ENCODE results near the gene ABCF1. TPM values are rescaled to one million over a fixed set of nuclear protein-coding genes. Genes with fewer than 3 reads are reported as not detected.
A peak's percentile ranks its signal among the peaks of the same experiment; 100 is the strongest.

Gene ABCF1
- total RNA-seq, 1 experiment from 2014 or later = 63.9 TPM

GRCh38 chr6:30614044-30614842, 43.0 kb downstream of the ABCF1 start:
- Mint-ChIP-seq H3K36me3 (ENCODE audit: insufficient read depth, unreplicated experiment) (peaks cover 75% of the 10 kb centered on the region), H3K4me1 (ENCODE audit: insufficient read depth, unreplicated experiment) (peaks cover 38% of the 10 kb centered on the region)

GRCh38 chr6:30614843-30615218, 43.6 kb downstream of the ABCF1 start:
- Mint-ChIP-seq H3K4me3 (ENCODE audit: unreplicated experiment) (peak overlapping the region; percentile 83), H3K9me3 (ENCODE audit: unreplicated experiment) (no peaks in the 10 kb centered on the region), H3K4me1 (ENCODE audit: insufficient read depth, unreplicated experiment) (peaks cover 33% of the 10 kb centered on the region), H3K27me3 (ENCODE audit: insufficient read depth, unreplicated experiment) (no peaks in the 10 kb centered on the region), H3K36me3 (ENCODE audit: insufficient read depth, unreplicated experiment) (peaks cover 75% of the 10 kb centered on the region), H3K27ac (ENCODE audit: low read depth, unreplicated experiment) (peak overlapping the region; percentile 99)
- peak; percentile 98 for DNase-seq (ENCODE audit: unreplicated experiment)
- POLR2A ChIA-PET = interaction anchor here (0.7 to 4.8 kb wide), 34 partner anchors 10 to 1050 kb away, joined by 3 to 107 read pairs (median 5); partner anchors contain the start of genes ABCF1, ATAT1, C6orf136 and DHX16
- BruUV-seq (replicated peaks) = no TSS peak
- intact Hi-C loops (cut with micrococcal nuclease) = no loop called here
- CTCF ChIA-PET = interaction anchor here (0.7 to 2.1 kb wide), 4 partner anchors 17 to 116 kb away, joined by 3 to 7 read pairs (median 5); no protein-coding TSS in a partner anchor
- TF ChIP-seq CTCF (IDR thresholded peaks at IDR 0.05; ENCODE audit: unreplicated experiment) = no peak

More at GRCh38 chr6:30614044-30614842, 43.0 kb downstream of the ABCF1 start:
- BruUV-seq (replicated peaks) = no TSS peak
- DNase-seq (ENCODE audit: unreplicated experiment) = no peak
- H3K27ac Mint-ChIP-seq (ENCODE audit: low read depth, unreplicated experiment) = peak overlapping the region; percentile 99
- peak overlapping the region; percentile 83 for H3K4me3 Mint-ChIP-seq (ENCODE audit: unreplicated experiment)
- H3K9me3 Mint-ChIP-seq (ENCODE audit: unreplicated experiment) = no peaks in the 10 kb centered on the region
- H3K27me3 Mint-ChIP-seq (ENCODE audit: insufficient read depth, unreplicated experiment) = no peaks in the 10 kb centered on the region
- ChIA-PET POLR2A (interaction anchor here (0.7 to 4.8 kb wide), 33 partner anchors 9 to 789 kb away, joined by 3 to 107 read pairs (median 6); partner anchors contain the start of genes ABCF1, ATAT1, C6orf136 and DHX16), CTCF (interaction anchor here (0.7 to 2.1 kb wide), 5 partner anchors 16 to 117 kb away, joined by 3 to 7 read pairs (median 4); no protein-coding TSS in a partner anchor)
- intact Hi-C loops (cut with micrococcal nuclease) = no loop called here
- no peak for TF ChIP-seq CTCF (IDR thresholded peaks at IDR 0.05; ENCODE audit: unreplicated experiment)

- peaks cover 33% of the 10 kb centered on the region for H3K4me1 Mint-ChIP-seq (ENCODE audit: insufficient read depth, unreplicated experiment)
- BruUV-seq (replicated peaks) = TSS peak; percentile 14
- peak overlapping the region; percentile 99 for H3K27ac Mint-ChIP-seq (ENCODE audit: low read depth, unreplicated experiment)
- H3K9me3 Mint-ChIP-seq (ENCODE audit: unreplicated experiment) = no peaks in the 10 kb centered on the region
- ChIA-PET CTCF (interaction anchor here (0.6 to 1.2 kb wide), 4 partner anchors 17 to 116 kb away, joined by 3 to 7 read pairs (median 4); no protein-coding TSS in a partner anchor), POLR2A (interaction anchor here (0.6 to 4.8 kb wide), 45 partner anchors 10 to 1212 kb away, joined by 3 to 107 read pairs (median 4); partner anchors contain the start of genes ABCF1, ATAT1, C6orf136 and DHX16)
- intact Hi-C loops (cut with micrococcal nuclease) = no loop called here
- no peaks in the 10 kb centered on the region for H3K27me3 Mint-ChIP-seq (ENCODE audit: insufficient read depth, unreplicated experiment)
- TF ChIP-seq CTCF (IDR thresholded peaks at IDR 0.05; ENCODE audit: unreplicated experiment) = no peak
- H3K4me3 Mint-ChIP-seq (ENCODE audit: unreplicated experiment) = peak overlapping the region; percentile 83
- peaks cover 78% of the 10 kb centered on the region for H3K36me3 Mint-ChIP-seq (ENCODE audit: insufficient read depth, unreplicated experiment)
- peak; percentile 88 for DNase-seq (ENCODE audit: unreplicated experiment)
Measured at GRCh38 chr6:30615219-30615957, 44.1 kb downstream of the ABCF1 start.

Data from MCF 10A (cell line).